ENCODE data around the gene GNG2.

Gene GNG2

GRCh38 chr14:51942971-51943370, 82.6 kb downstream of the GNG2 start:
- H3K9ac ChIP-seq (ENCODE audit: low read length) = no peak overlapping the region
- no peak overlapping the region for H3K27ac ChIP-seq (ENCODE audit: low read length)
- H3K9me3 ChIP-seq (replicated peaks; ENCODE audit: insufficient read depth, low read length) = no peaks in the 10 kb centered on the region
- no peaks in the 10 kb centered on the region for H3K36me3 ChIP-seq (replicated peaks; ENCODE audit: insufficient read depth, low read length)
- H3K4me1 ChIP-seq (ENCODE audit: low read length) = no peaks in the 10 kb centered on the region
- H4K20me1 ChIP-seq (ENCODE audit: insufficient read depth, low read length) = no peaks in the 10 kb centered on the region
- TF ChIP-seq CTCF (IDR thresholded peaks at IDR 0.05; ENCODE audit: low read length) = no peak
- TF ChIP-seq EZH2phosphoT487 (IDR thresholded peaks at IDR 0.05; ENCODE audit: low read length) = no peak
- no peak for TF ChIP-seq EZH2 (optimal IDR thresholded peaks at IDR 0.05; ENCODE audit: low read depth, low read length)
- no peak overlapping the region for H3K4me2 ChIP-seq (ENCODE audit: low read depth, low read length)
- H3K4me3 ChIP-seq (ENCODE audit: low read length) = no peak overlapping the region
- H3F3A ChIP-seq (ENCODE audit: insufficient read depth, low read length) = no peaks in the 10 kb centered on the region
- H3K27me3 ChIP-seq (replicated peaks; ENCODE audit: insufficient read depth, low read length) = no peaks in the 10 kb centered on the region
- H3K79me2 ChIP-seq (ENCODE audit: low read length) = no peaks in the 10 kb centered on the region
- H2AFZ ChIP-seq (ENCODE audit: low read length) = no peak overlapping the region
- no peak for DNase-seq
- H3K9me2 ChIP-seq (replicated peaks; ENCODE audit: insufficient read depth, low read length) = no peaks in the 10 kb centered on the region

GRCh38 chr14:51950007-51950406, 89.6 kb downstream of the GNG2 start:
- Histone ChIP-seq H3K36me3 (replicated peaks; ENCODE audit: insufficient read depth, low read length) (no peaks in the 10 kb centered on the region), H3K9me2 (replicated peaks; ENCODE audit: insufficient read depth, low read length) (no peaks in the 10 kb centered on the region), H3K9ac (ENCODE audit: low read length) (no peak overlapping the region), H3K9me3 (replicated peaks; ENCODE audit: insufficient read depth, low read length) (no peaks in the 10 kb centered on the region), H3K27ac (ENCODE audit: low read length) (no peak overlapping the region), H4K20me1 (ENCODE audit: insufficient read depth, low read length) (no peaks in the 10 kb centered on the region), H3K4me3 (ENCODE audit: low read length) (no peak overlapping the region), H3K79me2 (ENCODE audit: low read length) (no peaks in the 10 kb centered on the region), H2AFZ (ENCODE audit: low read length) (no peak overlapping the region), H3K4me1 (ENCODE audit: low read length) (no peaks in the 10 kb centered on the region), H3K27me3 (replicated peaks; ENCODE audit: insufficient read depth, low read length) (no peaks in the 10 kb centered on the region), H3F3A (ENCODE audit: insufficient read depth, low read length) (no peaks in the 10 kb centered on the region), H3K4me2 (ENCODE audit: low read depth, low read length) (no peak overlapping the region)
- TF ChIP-seq EZH2 (optimal IDR thresholded peaks at IDR 0.05; ENCODE audit: low read depth, low read length) (no peak), EZH2phosphoT487 (IDR thresholded peaks at IDR 0.05; ENCODE audit: low read length) (no peak), CTCF (IDR thresholded peaks at IDR 0.05; ENCODE audit: low read length) (no peak)
- no peak for DNase-seq

GRCh38 chr14:51951656-51952055, 91.2 kb downstream of the GNG2 start:
- TF ChIP-seq EZH2 (optimal IDR thresholded peaks at IDR 0.05; ENCODE audit: low read depth, low read length) (no peak), EZH2phosphoT487 (IDR thresholded peaks at IDR 0.05; ENCODE audit: low read length) (no peak), CTCF (IDR thresholded peaks at IDR 0.05; ENCODE audit: low read length) (no peak)
- no peaks in the 10 kb centered on the region for H3K4me1 ChIP-seq (ENCODE audit: low read length)
- no peak overlapping the region for H3K27ac ChIP-seq (ENCODE audit: low read length)
- no peaks in the 10 kb centered on the region for H3K36me3 ChIP-seq (replicated peaks; ENCODE audit: insufficient read depth, low read length)
- H3K79me2 ChIP-seq (ENCODE audit: low read length) = no peaks in the 10 kb centered on the region
- H2AFZ ChIP-seq (ENCODE audit: low read length) = no peak overlapping the region
- H3K9me3 ChIP-seq (replicated peaks; ENCODE audit: insufficient read depth, low read length) = no peaks in the 10 kb centered on the region
- no peak overlapping the region for H3K4me2 ChIP-seq (ENCODE audit: low read depth, low read length)
- H3K27me3 ChIP-seq (replicated peaks; ENCODE audit: insufficient read depth, low read length) = no peaks in the 10 kb centered on the region
- H3F3A ChIP-seq (ENCODE audit: insufficient read depth, low read length) = no peaks in the 10 kb centered on the region
- no peaks in the 10 kb centered on the region for H4K20me1 ChIP-seq (ENCODE audit: insufficient read depth, low read length)
- no peak overlapping the region for H3K9ac ChIP-seq (ENCODE audit: low read length)
- H3K9me2 ChIP-seq (replicated peaks; ENCODE audit: insufficient read depth, low read length) = no peaks in the 10 kb centered on the region
- H3K4me3 ChIP-seq (ENCODE audit: low read length) = no peak overlapping the region
- DNase-seq = no peak

Data from MM.1S (cell line).